H1 (cell line): ENCODE data around the gene BHMT2. TPM values are rescaled to one million over a fixed set of nuclear protein-coding genes. Genes with fewer than 3 reads are reported as not detected.

Source experiments
- CTCF ChIA-PET: fragments of 300-600 bp; sonication (Branson Sonifier 250); formaldehyde crosslinking; loops from one replicate; lab custom pipeline; 2021; ENCODE audit not compliant: partially characterized antibody; lab: Charles Lee
- POLR2A ChIA-PET: fragments of 300-600 bp; sonication (Branson Sonifier 250); formaldehyde crosslinking; loops from one replicate; lab custom pipeline; 2021; ENCODE audit warnings: inconsistent platforms; ENCODE audit not compliant: partially characterized antibody; lab: Charles Lee
- DNase-seq, 2 experiments: peaks; one replicate each; pipeline versions ENCODE4 v3.0.0 to v3.0.0-alpha.2; 2010 to 2022; ENCODE audit warnings: low spot score in 2 of 2, low read depth in 1 of 2, mixed read lengths in 1 of 2
- FAIRE-seq: peaks from 2 replicates; lab custom pipeline; 2011; peaks lifted over from hg19 to GRCh38; lab: Jason Lieb, UNC
- H2AFZ ChIP-seq: 2 replicates; pipeline ENCODE4 v1.8.1; 2012; ENCODE audit warnings: low read length, inconsistent platforms
- H2AK5ac ChIP-seq: 2 replicates; pipeline ENCODE4 v1.6.1; 2013; ENCODE audit warnings: low read depth, low read length
- H2BK120ac ChIP-seq: replicated peaks from 2 replicates; pipeline ENCODE3; 2013; ENCODE audit warnings: low read depth, low read length, inconsistent platforms
- H2BK12ac ChIP-seq: 2 replicates; pipeline ENCODE4 v1.6.1; 2013; ENCODE audit warnings: low read depth, low read length
- H2BK15ac ChIP-seq: 2 replicates; pipeline ENCODE4 v1.6.1; 2013; ENCODE audit warnings: low read length
- H2BK20ac ChIP-seq: 2 replicates; pipeline ENCODE4 v1.6.1; 2013; ENCODE audit warnings: low read length
- H2BK5ac ChIP-seq: 2 replicates; pipeline ENCODE4 v1.6.1; 2013; ENCODE audit warnings: low read depth, low read length
- H3K14ac ChIP-seq: 2 replicates; pipeline ENCODE4 v1.6.1; 2013; ENCODE audit warnings: inconsistent platforms; ENCODE audit not compliant: insufficient read length
- H3K18ac ChIP-seq: 2 replicates; pipeline ENCODE4 v1.6.1; 2013; ENCODE audit warnings: low read length; ENCODE audit errors: extremely low read depth
- H3K23ac ChIP-seq: 2 replicates; pipeline ENCODE4 v1.6.1; 2013; ENCODE audit warnings: inconsistent platforms; ENCODE audit not compliant: insufficient read length
- H3K23me2 ChIP-seq: 2 replicates; pipeline ENCODE4 v1.6.1; 2013; ENCODE audit warnings: low read depth, low read length
- H3K27ac ChIP-seq: 2 replicates; pipeline ENCODE4 v1.6.1; 2011; ENCODE audit warnings: low read depth, low read length, inconsistent platforms
- H3K27me3 ChIP-seq, 4 experiments: replicated peaks in 1 of 4; 1 replicate in 1 of 4; 2 replicates in 3 of 4; pipeline versions ENCODE4 v1.6.1 to v1.8.1; 2011 to 2013; ENCODE audit warnings: low read length in 3 of 4, mild to moderate bottlenecking in 3 of 4, inconsistent platforms in 2 of 4, mixed read lengths in 2 of 4, moderate library complexity in 1 of 4; ENCODE audit not compliant: control insufficient read depth in 3 of 4, insufficient read depth in 3 of 4; ENCODE audit errors: extremely low read depth in 1 of 4
- H3K36me3 ChIP-seq, 4 experiments: 2 replicates each; pipeline versions ENCODE4 v1.6.1 to v1.8.1; 2011 to 2013; ENCODE audit warnings: mild to moderate bottlenecking in 4 of 4, low read length in 3 of 4, moderate library complexity in 2 of 4, control low read depth in 1 of 4, inconsistent platforms in 1 of 4; ENCODE audit not compliant: insufficient read depth in 4 of 4, control insufficient read depth in 2 of 4
- H3K4ac ChIP-seq: replicated peaks from 2 replicates; pipeline ENCODE3; 2013; ENCODE audit warnings: low read length, low read depth, mixed read lengths, inconsistent platforms; ENCODE audit not compliant: insufficient read length
- H3K4me1 ChIP-seq, 4 experiments: replicated peaks in 1 of 4; 1 replicate in 1 of 4; 2 replicates in 3 of 4; pipeline versions ENCODE4 v1.6.1 to v1.8.1; 2011 to 2013; ENCODE audit warnings: low read length in 3 of 4, inconsistent platforms in 2 of 4, mixed read lengths in 1 of 4; ENCODE audit not compliant: insufficient read depth in 4 of 4, control insufficient read depth in 3 of 4
- H3K4me2 ChIP-seq, 2 experiments: 2 replicates each; pipeline versions ENCODE4 v1.6.1 to v1.8.1; 2011 to 2013; ENCODE audit warnings: low read depth in 2 of 2, low read length in 2 of 2, control low read depth in 1 of 2, inconsistent platforms in 1 of 2, mild to moderate bottlenecking in 1 of 2; ENCODE audit not compliant: insufficient read depth in 1 of 2
- H3K4me3 ChIP-seq, 4 experiments: fragments of 200-600, 300-600 bp in 1 of 4; sonication (generic), shearing (Covaris generic), sonication (Bioruptor Twin) in 1 of 4; 2 replicates each; pipeline versions ENCODE4 v1.5.1 to v1.8.1; 2011 to 2016; ENCODE audit warnings: low read length in 4 of 4, low read depth in 3 of 4, control low read depth in 2 of 4, inconsistent platforms in 2 of 4, mild to moderate bottlenecking in 2 of 4, mixed read lengths in 1 of 4, moderate library complexity in 1 of 4; ENCODE audit not compliant: insufficient read depth in 2 of 4; ENCODE audit errors: extremely low read depth in 1 of 4
- H3K56ac ChIP-seq: replicated peaks from 2 replicates; pipeline ENCODE3; 2013; ENCODE audit warnings: low read depth, mild to moderate bottlenecking, mixed read lengths, low read length, inconsistent platforms; ENCODE audit not compliant: insufficient read length
- H3K79me1 ChIP-seq: 2 replicates; pipeline ENCODE4 v1.6.1; 2013; ENCODE audit warnings: low read depth, low read length, control low read depth
- H3K79me2 ChIP-seq, 2 experiments: 2 replicates each; pipeline versions ENCODE4 v1.6.1 to v1.8.1; 2012 to 2013; ENCODE audit warnings: low read length in 2 of 2, mild to moderate bottlenecking in 2 of 2, inconsistent platforms in 1 of 2; ENCODE audit not compliant: insufficient read depth in 2 of 2, control insufficient read depth in 1 of 2
- H3K9ac ChIP-seq, 4 experiments: replicated peaks in 1 of 4; 1 replicate in 1 of 4; 2 replicates in 3 of 4; pipeline versions ENCODE4 v1.6.1 to v1.8.1; 2011 to 2013; ENCODE audit warnings: low read depth in 3 of 4, low read length in 3 of 4, control low read depth in 2 of 4, mild to moderate bottlenecking in 2 of 4, moderate library complexity in 2 of 4, inconsistent platforms in 1 of 4; ENCODE audit errors: extremely low read depth in 1 of 4
- H3K9me3 ChIP-seq, 2 experiments: 2 replicates each; pipeline versions ENCODE4 v1.6.1 to v1.8.1; 2012 to 2013; ENCODE audit warnings: mild to moderate bottlenecking in 2 of 2, moderate library complexity in 2 of 2, control low read depth in 1 of 2, inconsistent platforms in 1 of 2, low read depth in 1 of 2, low read length in 1 of 2, mixed read lengths in 1 of 2; ENCODE audit not compliant: insufficient read depth in 2 of 2
- H4K20me1 ChIP-seq, 2 experiments: replicated peaks in 1 of 2; 2 replicates each; pipeline versions ENCODE3 to v1.8.1; 2011 to 2013; ENCODE audit warnings: inconsistent platforms in 2 of 2, low read length in 2 of 2, mild to moderate bottlenecking in 1 of 2; ENCODE audit not compliant: insufficient read depth in 2 of 2, control insufficient read depth in 1 of 2
- H4K5ac ChIP-seq: 2 replicates; pipeline ENCODE4 v1.6.1; 2013; ENCODE audit warnings: low read length, low read depth, mixed read lengths, inconsistent platforms; ENCODE audit not compliant: insufficient read length
- H4K8ac ChIP-seq: 2 replicates; pipeline ENCODE4 v1.8.0; 2013; ENCODE audit warnings: mild to moderate bottlenecking, moderate library complexity, low read length, inconsistent platforms; ENCODE audit not compliant: insufficient read depth; ENCODE audit errors: extremely low read depth
- H4K91ac ChIP-seq: replicated peaks from 2 replicates; pipeline ENCODE3; 2013; ENCODE audit warnings: low read length, mixed read lengths, inconsistent platforms; ENCODE audit not compliant: insufficient read length
- CREB1 ChIP-seq: IDR thresholded peaks from 2 replicates; pipeline ENCODE4 v1.6.1; 2012; ENCODE audit warnings: inconsistent platforms
- EP300 ChIP-seq, 2 experiments: IDR thresholded peaks; 1 replicate in 1 of 2; 2 replicates in 1 of 2; pipeline ENCODE4 v1.6.1; 2011 to 2012; ENCODE audit warnings: low read depth in 2 of 2, low read length in 2 of 2, mild to moderate bottlenecking in 2 of 2, borderline replicate concordance in 1 of 2, inconsistent platforms in 1 of 2, moderate library complexity in 1 of 2
- KDM1A ChIP-seq: fragments of 200-600, 300-600 bp; sonication (generic); IDR thresholded peaks from 2 replicates; pipeline ENCODE4 v1.7.1; 2016; ENCODE audit warnings: mild to moderate bottlenecking, low read length, borderline replicate concordance
- KDM5A ChIP-seq: fragments of 200-600 bp; IDR thresholded peaks from 2 replicates; pipeline ENCODE4 v1.7.1; 2012; ENCODE audit warnings: mild to moderate bottlenecking, low read length, inconsistent platforms, mixed read lengths
- NANOG ChIP-seq: IDR thresholded peaks from 2 replicates; pipeline ENCODE4 v1.6.1; 2011; ENCODE audit warnings: low read length, low read depth, mild to moderate bottlenecking, inconsistent platforms; ENCODE audit not compliant: insufficient read depth, poor library complexity, severe bottlenecking
- POLR2AphosphoS5 ChIP-seq: IDR thresholded peaks from 2 replicates; pipeline ENCODE4 v1.6.1; 2011; ENCODE audit warnings: low read depth, low read length
- RFX5 ChIP-seq: IDR thresholded peaks from 2 replicates; pipeline ENCODE4 v1.6.1; 2011; ENCODE audit warnings: low read depth, low read length, improper control_type of control experiment, borderline replicate concordance
- SAP30 ChIP-seq: fragments of 300-600 bp; sonication (generic); IDR thresholded peaks from 2 replicates; pipeline ENCODE4 v1.7.1; 2012; ENCODE audit warnings: low read length, moderate library complexity, mild to moderate bottlenecking, inconsistent platforms; ENCODE audit not compliant: insufficient read depth, insufficient replicate concordance
- SIN3A ChIP-seq, 2 experiments: IDR thresholded peaks in 1 of 2; conservative IDR thresholded peaks in 1 of 2; 2 replicates each; pipeline ENCODE4 v1.6.1; 2011 to 2012; ENCODE audit warnings: low read length in 2 of 2, improper control_type of control experiment in 1 of 2, low read depth in 1 of 2, mild to moderate bottlenecking in 1 of 2
- SIX5 ChIP-seq: IDR thresholded peaks from 2 replicates; pipeline ENCODE4 v1.6.1; 2011; ENCODE audit warnings: mild to moderate bottlenecking, low read depth, low read length
- YY1 ChIP-seq: IDR thresholded peaks from 2 replicates; pipeline ENCODE4 v1.6.1; 2011; ENCODE audit warnings: low read depth, mild to moderate bottlenecking, low read length
- WGBS, 2 experiments: shearing (Covaris generic) in 1 of 2; methylation state at CpG; one replicate each; pipeline versions ENCODE4 v1.1.6 to v1.1.7; 2013 to 2015; ENCODE audit warnings: low lambda C conversion rate in 2 of 2, mixed read lengths in 2 of 2, inconsistent platforms in 1 of 2, low coverage in 1 of 2, missing lambda C conversion rate in 1 of 2; ENCODE audit not compliant: insufficient replicate concordance in 2 of 2, insufficient coverage in 1 of 2, insufficient read length in 1 of 2; ENCODE audit errors: extremely low coverage in 1 of 2, missing lambda C conversion rate in 1 of 2; 5-methylcytosine and 5-hydroxymethylcytosine counted together
- polyA plus RNA-seq, 7 experiments: library from polyadenylated mRNA; depleted of rRNA in 3 of 7; stranded (reverse) in 5 of 7; unstranded in 2 of 7; fragments of >200 nt in 5 of 7; fragments of 200-250 nt in 2 of 7; gene quantifications; 1 replicate in 5 of 7; 2 replicates in 1 of 7; 4 replicates in 1 of 7; pipeline versions ENCODE4 v1.2.1 to v1.2.3, GENCODE V29; 2011 to 2013; ENCODE audit warnings: missing spikeins in 2 of 7, mixed read lengths in 2 of 7
- total RNA-seq: library from RNA; stranded (reverse); fragmentation: NEBNext Ultra II Directional; extraction: Animal tissue kit (Norgen Biotek cat#: 25700); gene quantifications from 2 replicates; pipeline ENCODE4 v1.2.1, GENCODE V29; 2021
- TF ChIP-seq, protein P1 (sequence below), 3 experiments: IDR thresholded peaks; 1 replicate in 2 of 3; 2 replicates in 1 of 3; pipeline versions ENCODE4 v1.5.1 to v1.6.1; 2011; ENCODE audit warnings: low read length in 3 of 3, mild to moderate bottlenecking in 3 of 3, inconsistent platforms in 2 of 3, low read depth in 1 of 3, moderate library complexity in 1 of 3; ENCODE audit not compliant: insufficient read depth in 1 of 3; ENCODE audit errors: control extremely low read depth in 1 of 3

BHMT2 gene
- total and polyA plus RNA-seq, 2 of the 8 experiments (the other 6 are each of a cell fraction or from before 2014, with no cell fraction given), result 0.11 TPM; not detected in 1

GRCh38 chr5:79047199-79047598 is 22.4 kb upstream of the BHMT2 start:
- ChIA-PET POLR2A (no interaction called here), CTCF (interaction anchor here (0.6 to 4.6 kb wide), 5 partner anchors 12 to 805 kb away, joined by 3 to 20 read pairs (median 4); no protein-coding TSS in a partner anchor)
- TF ChIP-seq YY1 (no peak), KDM5A (no peak), SIN3A (conservative IDR thresholded peaks at IDR 0.05 in 1 of 2, IDR thresholded peaks at IDR 0.05 in 1 of 2; ENCODE audit: low read depth in 1 of 2, low read length in 2 of 2) (no peak), EP300 (IDR thresholded peaks at IDR 0.05; ENCODE audit: borderline replicate concordance in 1 of 2, low read depth in 2 of 2, low read length in 2 of 2) (no peak), NANOG (no peak), CREB1 (no peak), SIX5 (no peak), RFX5 (no peak), SAP30 (no peak), POLR2AphosphoS5 (no peak), KDM1A (no peak)
- TF ChIP-seq, protein P1, sequence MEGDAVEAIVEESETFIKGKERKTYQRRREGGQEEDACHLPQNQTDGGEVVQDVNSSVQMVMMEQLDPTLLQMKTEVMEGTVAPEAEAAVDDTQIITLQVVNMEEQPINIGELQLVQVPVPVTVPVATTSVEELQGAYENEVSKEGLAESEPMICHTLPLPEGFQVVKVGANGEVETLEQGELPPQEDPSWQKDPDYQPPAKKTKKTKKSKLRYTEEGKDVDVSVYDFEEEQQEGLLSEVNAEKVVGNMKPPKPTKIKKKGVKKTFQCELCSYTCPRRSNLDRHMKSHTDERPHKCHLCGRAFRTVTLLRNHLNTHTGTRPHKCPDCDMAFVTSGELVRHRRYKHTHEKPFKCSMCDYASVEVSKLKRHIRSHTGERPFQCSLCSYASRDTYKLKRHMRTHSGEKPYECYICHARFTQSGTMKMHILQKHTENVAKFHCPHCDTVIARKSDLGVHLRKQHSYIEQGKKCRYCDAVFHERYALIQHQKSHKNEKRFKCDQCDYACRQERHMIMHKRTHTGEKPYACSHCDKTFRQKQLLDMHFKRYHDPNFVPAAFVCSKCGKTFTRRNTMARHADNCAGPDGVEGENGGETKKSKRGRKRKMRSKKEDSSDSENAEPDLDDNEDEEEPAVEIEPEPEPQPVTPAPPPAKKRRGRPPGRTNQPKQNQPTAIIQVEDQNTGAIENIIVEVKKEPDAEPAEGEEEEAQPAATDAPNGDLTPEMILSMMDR (IDR thresholded peaks at IDR 0.05; ENCODE audit: control extremely low read depth in 1 of 3, insufficient read depth in 1 of 3, low read depth in 1 of 3, low read length in 3 of 3), result no peak

More at GRCh38 chr5:79047199-79047598, 22.4 kb upstream of the BHMT2 start:
- H3K9me3 ChIP-seq, result no peaks in the 10 kb centered on the region
- no peaks in the 10 kb centered on the region for H4K20me1 ChIP-seq
- no peak overlapping the region for H3K23ac ChIP-seq
- no peak overlapping the region for H2BK12ac ChIP-seq
- no peak overlapping the region for H2AFZ ChIP-seq
- FAIRE-seq (no peak), DNase-seq (no peak)
- no peak overlapping the region for H3K56ac ChIP-seq
- no peak overlapping the region for H4K8ac ChIP-seq
- H2BK5ac ChIP-seq, result no peak overlapping the region
- H4K5ac ChIP-seq, result no peak overlapping the region
- H3K4ac ChIP-seq, result no peak overlapping the region
- H3K4me1 ChIP-seq, result no peaks in the 10 kb centered on the region
- no peak overlapping the region for H2BK15ac ChIP-seq
- WGBS, 2 experiments, result 87% methylated on average over 3 of the region's 3 CpGs; no CpG with 5 or more reads in 1 of the 2 experiments
- no peak overlapping the region for H3K4me3 ChIP-seq
- H2AK5ac ChIP-seq, result no peak overlapping the region
- no peak overlapping the region for H2BK120ac ChIP-seq
- H3K79me2 ChIP-seq, result no peaks in the 10 kb centered on the region
- H3K27ac ChIP-seq, result no peak overlapping the region
- H3K14ac ChIP-seq, result no peak overlapping the region
- no peaks in the 10 kb centered on the region for H3K23me2 ChIP-seq
- no peaks in the 10 kb centered on the region for H3K36me3 ChIP-seq
- no peak overlapping the region for H3K9ac ChIP-seq
- no peaks in the 10 kb centered on the region for H3K79me1 ChIP-seq
- H4K91ac ChIP-seq, result no peak overlapping the region
- H3K18ac ChIP-seq, result no peak overlapping the region
- no peak overlapping the region for H2BK20ac ChIP-seq
- no peak overlapping the region for H3K4me2 ChIP-seq
- H3K27me3 ChIP-seq, result no peaks in the 10 kb centered on the region
